B cell (primary cell): ENCODE measurements around the gene CPT1A. TPM values are rescaled to one million over a fixed set of nuclear protein-coding genes. Genes with fewer than 3 reads are reported as not detected.

Source experiments
- ATAC-seq: fragments of 200-7000 bp; cut with Tn5 transposase; one replicate; pipeline ENCODE4 v1.10.0; 2021; ENCODE audit warnings: low read depth, mild to moderate bottlenecking, moderate number of reproducible peaks, moderate library complexity
- CTCF ChIA-PET: fragments of 350-600 bp; sonication (Branson Sonifier 250); formaldehyde crosslinking; loops from one replicate; lab custom pipeline; 2021; ENCODE audit warnings: antibody characterized with exemption, inconsistent platforms; lab: Charles Lee
- POLR2A ChIA-PET: fragments of 350-600 bp; sonication (Branson Sonifier 250); formaldehyde crosslinking; loops from one replicate; lab custom pipeline; 2021; ENCODE audit warnings: antibody characterized with exemption; lab: Charles Lee
- DNase-seq: peaks from one replicate; pipeline ENCODE4 v3.0.0; 2013
- H2AFZ ChIP-seq: 2 replicates; pipeline ENCODE4 v1.6.1; 2012; ENCODE audit warnings: mild to moderate bottlenecking, low read depth, low read length; ENCODE audit not compliant: insufficient read depth, poor library complexity, severe bottlenecking
- H3K27ac ChIP-seq, 2 donors: 1 replicate in 1 of 2; 2 replicates in 1 of 2; pipeline ENCODE4 v1.5.1; 2012 to 2013; ENCODE audit warnings: low read length in 2 of 2, mild to moderate bottlenecking in 2 of 2, moderate library complexity in 1 of 2
- H3K27me3 ChIP-seq, 4 experiments: fragments of 200-600 bp in 1 of 4; sonication (generic) in 1 of 4; replicated peaks in 1 of 4; 1 replicate in 2 of 4; 2 replicates in 2 of 4; pipeline versions ENCODE4 v1.6.1 to v1.7.0; 2013 to 2016; ENCODE audit warnings: low read length in 3 of 4, mild to moderate bottlenecking in 2 of 4, mixed read lengths in 1 of 4, moderate library complexity in 1 of 4; ENCODE audit not compliant: insufficient read depth in 4 of 4, control insufficient read depth in 3 of 4; ENCODE audit errors: control extremely low read depth in 1 of 4
- H3K36me3 ChIP-seq, 2 experiments: replicated peaks in 1 of 2; 1 replicate in 1 of 2; 2 replicates in 1 of 2; pipeline versions ENCODE4 v1.6.1 to v1.7.1; 2013; ENCODE audit warnings: low read length in 1 of 2; ENCODE audit not compliant: insufficient read depth in 2 of 2, control insufficient read depth in 1 of 2; ENCODE audit errors: control extremely low read depth in 1 of 2, extremely low read depth in 1 of 2
- H3K4me1 ChIP-seq, 2 donors: fragments of 200-600 bp in 1 of 2; sonication (generic) in 1 of 2; 1 replicate in 1 of 2; 2 replicates in 1 of 2; pipeline versions ENCODE4 v1.5.1 to v1.6.1; 2013 to 2017; ENCODE audit warnings: low read length in 2 of 2; ENCODE audit not compliant: control insufficient read depth in 2 of 2, insufficient read depth in 2 of 2
- H3K4me2 ChIP-seq: replicated peaks from 2 replicates; pipeline ENCODE3; 2012; ENCODE audit warnings: mild to moderate bottlenecking, low read depth, low read length; ENCODE audit not compliant: poor library complexity, severe bottlenecking
- H3K4me3 ChIP-seq, 5 experiments: fragments of 200-600 bp in 1 of 5; sonication (generic) in 1 of 5; 1 replicate in 3 of 5; 2 replicates in 2 of 5; pipeline versions ENCODE4 v1.5.1 to v1.7.0; 2011 to 2016; ENCODE audit warnings: low read length in 4 of 5, mild to moderate bottlenecking in 4 of 5, low read depth in 2 of 5, control low read depth in 1 of 5, moderate library complexity in 1 of 5; ENCODE audit not compliant: insufficient read depth in 1 of 5; ENCODE audit errors: control extremely low read depth in 1 of 5, extremely low read depth in 1 of 5
- H3K79me2 ChIP-seq: fragments of 200-600 bp; sonication (generic); one replicate; pipeline ENCODE4 v1.6.0; 2016; ENCODE audit warnings: low read length; ENCODE audit not compliant: control insufficient read depth, insufficient read depth
- H3K9ac ChIP-seq: fragments of 200-600 bp; sonication (generic); 2 replicates; pipeline ENCODE4 v1.6.1; 2017; ENCODE audit warnings: mild to moderate bottlenecking, low read length, moderate library complexity
- H3K9me3 ChIP-seq, 3 donors: one replicate each; pipeline versions ENCODE4 v1.6.1 to v1.7.1; 2013; ENCODE audit warnings: low read length in 2 of 3; ENCODE audit not compliant: control insufficient read depth in 2 of 3, insufficient read depth in 1 of 3; ENCODE audit errors: control extremely low read depth in 1 of 3
- H4K20me1 ChIP-seq: 2 replicates; pipeline ENCODE4 v1.6.0; 2012; ENCODE audit warnings: mild to moderate bottlenecking, low read length; ENCODE audit not compliant: insufficient read depth, control insufficient read depth, poor library complexity, severe bottlenecking
- H3K27ac Mint-ChIP-seq: one replicate; pipeline ENCODE4 v1.8.0; 2021; ENCODE audit warnings: mixed read lengths
- H3K27me3 Mint-ChIP-seq: one replicate; pipeline ENCODE4 v1.8.0; 2021; ENCODE audit warnings: mixed read lengths
- H3K4me1 Mint-ChIP-seq: one replicate; pipeline ENCODE4 v1.8.0; 2021; ENCODE audit warnings: mixed read lengths
- H3K4me3 Mint-ChIP-seq: one replicate; pipeline ENCODE4 v1.8.0; 2021; ENCODE audit warnings: mixed read lengths
- H3K9me3 Mint-ChIP-seq: one replicate; pipeline ENCODE4 v1.8.0; 2022; ENCODE audit warnings: mixed read lengths; ENCODE audit not compliant: insufficient read depth
- CTCF ChIP-seq: fragments of 200-600 bp; IDR thresholded peaks from one replicate; pipeline ENCODE4 v1.8.0; 2022; ENCODE audit warnings: antibody characterized with exemption, mild to moderate bottlenecking
- EZH2 ChIP-seq: IDR thresholded peaks from 2 replicates; pipeline ENCODE4 v1.6.1; 2012; ENCODE audit warnings: borderline replicate concordance, low read depth, mild to moderate bottlenecking, moderate library complexity, low read length; ENCODE audit not compliant: insufficient read depth, poor library complexity, severe bottlenecking
- WGBS: methylation state at CpG from one replicate; pipeline ENCODE4 v1.1.5; 2013; ENCODE audit warnings: missing lambda C conversion rate; ENCODE audit not compliant: insufficient coverage; 5-methylcytosine and 5-hydroxymethylcytosine counted together
- intact Hi-C: fragments of 100-400 bp; cut with micrococcal nuclease; formaldehyde crosslinking; loops from one replicate; pipeline ENCODE4 v1.10.0; 2022
- polyA plus RNA-seq: library from polyadenylated mRNA; depleted of rRNA; stranded (reverse); fragments of >200 nt; gene quantifications from 2 replicates; pipeline ENCODE4 v1.2.3, GENCODE V29; 2012
- total RNA-seq, 2 donors: library from RNA; stranded (reverse); fragments of 120-200 nt in 1 of 2; gene quantifications; 1 replicate in 1 of 2; 2 replicates in 1 of 2; pipeline versions ENCODE4 v1.2.3 to v1.2.4, GENCODE V29; 2013 to 2022

Gene CPT1A
- total and polyA plus RNA-seq, 2 donors (not counting 1 experiment from before 2014, with no cell fraction given), result 15.6 to 40.8 TPM

- Histone ChIP-seq H3K9me3 (peaks cover 0 to 4% (median 0%) of the 10 kb centered on the region in 3 donors), H3K36me3 (no peaks in the 10 kb centered on the region), H3K79me2 (no peaks in the 10 kb centered on the region), H3K27ac (no peak overlapping the region), H2AFZ (no peak overlapping the region), H4K20me1 (no peaks in the 10 kb centered on the region), H3K27me3 (peaks cover 0 to 25% (median 15%) of the 10 kb centered on the region in 4 experiments), H3K4me2 (peak overlapping the region; percentile 82), H3K4me1 (peaks cover 13% of the 10 kb centered on the region in 2 donors), H3K9ac (no peak overlapping the region), H3K4me3 (no peak overlapping the region)
- DNase-seq, result no peak
- H3K4me1 Mint-ChIP-seq, result peaks cover 9% of the 10 kb centered on the region
- POLR2A ChIA-PET, result interaction anchor here (0.6 kb wide), 1 partner anchor 11 kb away, joined by 6 read pairs; no protein-coding TSS in a partner anchor
- H3K27ac Mint-ChIP-seq, result no peak overlapping the region
- H3K27me3 Mint-ChIP-seq, result peaks cover 24% of the 10 kb centered on the region
- intact Hi-C loops, result no loop called here
- H3K4me3 Mint-ChIP-seq, result peak overlapping the region; percentile 50
- ATAC-seq, result no peak
- 34% methylated on average over 25 of the region's 42 CpGs for WGBS
- TF ChIP-seq EZH2 (no peak), CTCF (no peak)
- H3K9me3 Mint-ChIP-seq, result no peaks in the 10 kb centered on the region
- CTCF ChIA-PET, result interaction anchor here (0.6 to 1.3 kb wide), 3 partner anchors 10 to 71 kb away, joined by 4 to 7 read pairs (median 5); no protein-coding TSS in a partner anchor
Measured at GRCh38 chr11:68854273-68854958, 12.7 kb upstream of the CPT1A start.

- no peak overlapping the region for H3K27ac Mint-ChIP-seq
- no peaks in the 10 kb centered on the region for H3K36me3 ChIP-seq
- ATAC-seq (no peak), DNase-seq (no peak)
- H2AFZ ChIP-seq, result no peak overlapping the region
- H3K4me3 ChIP-seq, result no peak overlapping the region
- H3K27ac ChIP-seq, result no peak overlapping the region
- POLR2A ChIA-PET, result no interaction called here
- peaks cover 9% of the 10 kb centered on the region for H3K4me1 Mint-ChIP-seq
- H3K9me3 Mint-ChIP-seq, result no peaks in the 10 kb centered on the region
- peaks cover 0 to 25% (median 14%) of the 10 kb centered on the region in 4 experiments for H3K27me3 ChIP-seq
- peaks cover 21% of the 10 kb centered on the region for H3K27me3 Mint-ChIP-seq
- peaks cover 13% of the 10 kb centered on the region in 2 donors for H3K4me1 ChIP-seq
- H3K9me3 ChIP-seq, result peaks cover 0 to 4% (median 0%) of the 10 kb centered on the region in 3 donors
- H3K9ac ChIP-seq, result no peak overlapping the region
- H3K4me2 ChIP-seq, result no peak overlapping the region
- TF ChIP-seq CTCF (no peak), EZH2 (no peak)
- no peaks in the 10 kb centered on the region for H3K79me2 ChIP-seq
- intact Hi-C loops, result no loop called here
- CTCF ChIA-PET, result interaction anchor here (0.8 to 1.3 kb wide), 3 partner anchors 8 to 19 kb away, joined by 3 to 6 read pairs (median 3); no protein-coding TSS in a partner anchor
- WGBS, result 74% methylated on average over 8 of the region's 8 CpGs
- H3K4me3 Mint-ChIP-seq, result no peak overlapping the region
- H4K20me1 ChIP-seq, result no peaks in the 10 kb centered on the region
Measured at GRCh38 chr11:68852628-68853027, 10.9 kb upstream of the CPT1A start.
